HepG2 (cell line): ENCODE data around the gene IRAK2. TPM values are rescaled to one million over a fixed set of nuclear protein-coding genes. Genes with fewer than 3 reads are reported as not detected.

Experiments
- ARID2 ChIP-seq: sonication (generic); formaldehyde crosslinking; IDR thresholded peaks from 2 replicates; pipeline ENCODE4 v1.8.1; 2022; ENCODE audit warnings: mild to moderate bottlenecking, missing genetic modification reagents, borderline replicate concordance
- HIC2 ChIP-seq: sonication (generic); formaldehyde crosslinking; IDR thresholded peaks from 2 replicates; pipeline ENCODE4 v1.9.0; 2022; ENCODE audit warnings: low read depth, missing genetic modification reagents
- HNF1A ChIP-seq, 2 experiments: sonication (generic) in 1 of 2; formaldehyde crosslinking in 1 of 2; IDR thresholded peaks; 2 replicates each; pipeline versions ENCODE4 v1.4.0 to v1.6.1; 2016 to 2020; ENCODE audit warnings: borderline replicate concordance in 1 of 2, low read depth in 1 of 2, mild to moderate bottlenecking in 1 of 2, missing genetic modification reagents in 1 of 2
- KLF16 ChIP-seq, 2 experiments: sonication (generic) in 1 of 2; formaldehyde crosslinking in 1 of 2; IDR thresholded peaks; 2 replicates each; pipeline versions ENCODE4 v1.6.1 to v1.8.0; 2016 to 2023; ENCODE audit warnings: missing genetic modification reagents in 2 of 2, missing compliant biosample characterization in 1 of 2
- MED1 ChIP-seq: sonication (generic); formaldehyde crosslinking; IDR thresholded peaks from 2 replicates; pipeline ENCODE4 v1.4.0; 2020; ENCODE audit warnings: missing genetic modification reagents
- NR2F6 ChIP-seq, 2 experiments: IDR thresholded peaks; 2 replicates each; pipeline ENCODE4 v1.6.1; 2016; ENCODE audit warnings: antibody characterized with exemption in 1 of 2, mild to moderate bottlenecking in 1 of 2
- PLRG1 ChIP-seq: fragments of 450-650 bp; conservative IDR thresholded peaks from 2 replicates; pipeline ENCODE4 v1.6.1; 2016
- SATB2 ChIP-seq: sonication (generic); formaldehyde crosslinking; IDR thresholded peaks from 2 replicates; pipeline ENCODE4 v1.5.0; 2020; ENCODE audit warnings: missing genetic modification reagents
- SMARCE1 ChIP-seq: fragments of 450-650 bp; IDR thresholded peaks from 2 replicates; pipeline ENCODE4 v1.6.1; 2017; ENCODE audit warnings: borderline replicate concordance
- ZNF205 ChIP-seq: IDR thresholded peaks from 2 replicates; pipeline ENCODE4 v1.6.1; 2018; ENCODE audit warnings: missing biosample characterization, missing genetic modification reagents
- ZNF3 ChIP-seq: IDR thresholded peaks from 2 replicates; pipeline ENCODE4 v1.7.0; 2017; ENCODE audit warnings: inconsistent platforms
- ZNF557 ChIP-seq: sonication (generic); formaldehyde crosslinking; IDR thresholded peaks from 2 replicates; pipeline ENCODE4 v1.4.0; 2020; ENCODE audit warnings: missing genetic modification reagents
- ZNF703 ChIP-seq: sonication (generic); formaldehyde crosslinking; IDR thresholded peaks from 2 replicates; pipeline ENCODE4 v1.5.1; 2020; ENCODE audit warnings: missing genetic modification reagents, mild to moderate bottlenecking, moderate library complexity, borderline replicate concordance
- ZNF720 ChIP-seq: sonication (generic); formaldehyde crosslinking; IDR thresholded peaks from 2 replicates; pipeline ENCODE4 v1.4.0; 2020; ENCODE audit warnings: missing genetic modification reagents
- ZNF878 ChIP-seq: sonication (generic); formaldehyde crosslinking; IDR thresholded peaks from 2 replicates; pipeline ENCODE4 v1.8.1; 2023; ENCODE audit warnings: mild to moderate bottlenecking, missing genetic modification reagents, moderate library complexity
- polyA plus RNA-seq, 8 experiments: library from polyadenylated mRNA; depleted of rRNA in 3 of 8; stranded (reverse) in 7 of 8; unstranded in 1 of 8; fragments of >200 nt; fragmentation: Illumina TruSeq in 4 of 8; extraction: Trizol in 4 of 8; gene quantifications; 2 replicates each; pipeline versions ENCODE4 v1.2.1 to v1.2.3, GENCODE V29; 2011 to 2016; ENCODE audit warnings: low read depth in 4 of 8, missing spikeins in 1 of 8, mixed read lengths in 1 of 8; ENCODE audit not compliant: insufficient read depth in 1 of 8
- total RNA-seq, 5 experiments: library from RNA; depleted of rRNA; stranded (reverse); fragments of >200 nt; fragmentation: Illumina TruSeq; extraction: Trizol; gene quantifications; 2 replicates each; pipeline ENCODE4 v1.2.3, GENCODE V29; 2016; ENCODE audit warnings: low read depth in 1 of 5
- TF ChIP-seq, protein P1 (sequence below): sonication (generic); formaldehyde crosslinking; IDR thresholded peaks from 2 replicates; pipeline ENCODE4 v1.5.0; 2020; ENCODE audit warnings: mild to moderate bottlenecking, missing genetic modification reagents, borderline replicate concordance
- TF ChIP-seq, protein P2 (sequence below): fragments of 450-650 bp; IDR thresholded peaks from 2 replicates; pipeline ENCODE4 v1.6.1; 2016

IRAK2 gene
- total and polyA plus RNA-seq, 2 of the 13 experiments (the other 11 are each of a cell fraction or from before 2014, with no cell fraction given) = 13.1 to 23.3 TPM

DNA sequence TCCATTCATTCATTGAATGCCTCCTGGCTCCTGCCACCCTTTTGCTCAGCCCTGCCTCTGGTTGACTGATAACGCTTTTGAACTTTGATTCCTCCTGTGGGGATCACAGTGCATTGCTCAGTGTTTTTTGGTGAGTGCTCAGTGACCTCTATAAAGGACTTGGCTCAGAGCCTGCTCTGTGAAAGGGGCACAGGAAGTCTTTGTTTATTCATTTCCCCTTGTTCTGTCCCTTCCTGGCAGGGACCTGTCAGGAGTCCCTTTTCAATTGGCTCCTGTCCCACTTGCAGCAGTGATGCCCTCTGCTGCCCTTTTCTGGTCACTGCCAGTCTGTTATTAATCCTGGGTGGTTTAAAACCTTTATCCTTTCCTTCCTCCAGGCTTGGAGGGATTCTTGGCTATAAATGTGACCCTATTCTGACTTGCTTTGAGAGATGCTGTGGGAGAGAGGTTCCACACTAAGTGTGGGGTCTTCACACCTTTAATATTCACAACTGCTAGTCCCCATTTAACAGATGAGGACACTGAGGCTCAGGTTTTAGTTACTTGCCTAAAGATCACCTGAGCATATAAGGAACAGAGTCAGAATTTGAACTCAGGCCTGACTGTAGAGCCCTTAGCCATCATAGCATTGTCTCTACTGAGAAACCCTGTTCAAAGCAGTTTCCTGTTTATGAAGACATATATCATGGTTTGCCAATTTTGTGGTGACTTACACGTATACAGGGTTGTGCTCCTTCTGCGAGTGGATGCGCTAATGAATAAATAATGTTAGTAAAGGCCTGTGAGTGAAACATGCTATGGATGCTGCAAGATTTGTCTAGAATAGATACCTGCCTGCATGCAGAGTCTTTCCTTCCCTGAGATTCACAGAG lies 60.3 kb downstream of the IRAK2 start (continued):
- TF ChIP-seq HIC2 (CRISPR knock-in tag) (peak; percentile 76), HNF1A (IDR thresholded peaks at IDR 0.05; ENCODE audit: low read depth) (peak; percentile 39; the same call in 1 of the 2 replicates), HNF1A (CRISPR knock-in tag; IDR thresholded peaks at IDR 0.05; ENCODE audit: borderline replicate concordance) (peak; percentile 48; the same call in 1 of the 2 replicates), ZNF557 (no peak), NR2F6 (IDR thresholded peaks at IDR 0.05) (peak; percentile 93), NR2F6 (CRISPR knock-in tag; IDR thresholded peaks at IDR 0.05) (peak; percentile 96), PLRG1 (no peak), KLF16 (CRISPR knock-in tag; IDR thresholded peaks at IDR 0.05) (peak in 1 of 2 experiments; percentile 87; a peak in 2 of 4 replicates), ZNF703 (CRISPR knock-in tag) (no peak), ARID2 (CRISPR knock-in tag) (no peak), ZNF878 (peak; percentile 88), ZNF3 (peak; percentile 68; the same call in 1 of the 2 replicates), MED1 (CRISPR knock-in tag) (peak; percentile 97), ZNF205 (CRISPR knock-in tag) (peak; percentile 92), SATB2 (CRISPR knock-in tag) (no peak), ZNF720 (no peak), SMARCE1 (no peak)
- TF ChIP-seq, protein P1, sequence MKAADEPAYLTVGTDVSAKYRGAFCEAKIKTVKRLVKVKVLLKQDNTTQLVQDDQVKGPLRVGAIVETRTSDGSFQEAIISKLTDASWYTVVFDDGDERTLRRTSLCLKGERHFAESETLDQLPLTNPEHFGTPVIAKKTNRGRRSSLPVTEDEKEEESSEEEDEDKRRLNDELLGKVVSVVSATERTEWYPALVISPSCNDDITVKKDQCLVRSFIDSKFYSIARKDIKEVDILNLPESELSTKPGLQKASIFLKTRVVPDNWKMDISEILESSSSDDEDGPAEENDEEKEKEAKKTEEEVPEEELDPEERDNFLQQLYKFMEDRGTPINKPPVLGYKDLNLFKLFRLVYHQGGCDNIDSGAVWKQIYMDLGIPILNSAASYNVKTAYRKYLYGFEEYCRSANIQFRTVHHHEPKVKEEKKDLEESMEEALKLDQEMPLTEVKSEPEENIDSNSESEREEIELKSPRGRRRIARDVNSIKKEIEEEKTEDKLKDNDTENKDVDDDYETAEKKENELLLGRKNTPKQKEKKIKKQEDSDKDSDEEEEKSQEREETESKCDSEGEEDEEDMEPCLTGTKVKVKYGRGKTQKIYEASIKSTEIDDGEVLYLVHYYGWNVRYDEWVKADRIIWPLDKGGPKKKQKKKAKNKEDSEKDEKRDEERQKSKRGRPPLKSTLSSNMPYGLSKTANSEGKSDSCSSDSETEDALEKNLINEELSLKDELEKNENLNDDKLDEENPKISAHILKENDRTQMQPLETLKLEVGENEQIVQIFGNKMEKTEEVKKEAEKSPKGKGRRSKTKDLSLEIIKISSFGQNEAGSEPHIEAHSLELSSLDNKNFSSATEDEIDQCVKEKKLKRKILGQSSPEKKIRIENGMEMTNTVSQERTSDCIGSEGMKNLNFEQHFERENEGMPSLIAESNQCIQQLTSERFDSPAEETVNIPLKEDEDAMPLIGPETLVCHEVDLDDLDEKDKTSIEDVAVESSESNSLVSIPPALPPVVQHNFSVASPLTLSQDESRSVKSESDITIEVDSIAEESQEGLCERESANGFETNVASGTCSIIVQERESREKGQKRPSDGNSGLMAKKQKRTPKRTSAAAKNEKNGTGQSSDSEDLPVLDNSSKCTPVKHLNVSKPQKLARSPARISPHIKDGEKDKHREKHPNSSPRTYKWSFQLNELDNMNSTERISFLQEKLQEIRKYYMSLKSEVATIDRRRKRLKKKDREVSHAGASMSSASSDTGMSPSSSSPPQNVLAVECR (CRISPR knock-in tag) = peak; percentile 80; the same call in 1 of the 2 replicates
- TF ChIP-seq, protein P2, sequence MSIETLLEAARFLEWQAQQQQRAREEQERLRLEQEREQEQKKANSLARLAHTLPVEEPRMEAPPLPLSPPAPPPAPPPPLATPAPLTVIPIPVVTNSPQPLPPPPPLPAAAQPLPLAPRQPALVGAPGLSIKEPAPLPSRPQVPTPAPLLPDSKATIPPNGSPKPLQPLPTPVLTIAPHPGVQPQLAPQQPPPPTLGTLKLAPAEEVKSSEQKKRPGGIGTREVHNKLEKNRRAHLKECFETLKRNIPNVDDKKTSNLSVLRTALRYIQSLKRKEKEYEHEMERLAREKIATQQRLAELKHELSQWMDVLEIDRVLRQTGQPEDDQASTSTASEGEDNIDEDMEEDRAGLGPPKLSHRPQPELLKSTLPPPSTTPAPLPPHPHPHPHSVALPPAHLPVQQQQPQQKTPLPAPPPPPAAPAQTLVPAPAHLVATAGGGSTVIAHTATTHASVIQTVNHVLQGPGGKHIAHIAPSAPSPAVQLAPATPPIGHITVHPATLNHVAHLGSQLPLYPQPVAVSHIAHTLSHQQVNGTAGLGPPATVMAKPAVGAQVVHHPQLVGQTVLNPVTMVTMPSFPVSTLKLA = no peak
